DMS153 (cell line): ENCODE measurements around the gene CUX1.

Experiments used
- DNase-seq: peaks from one replicate; lab custom pipeline; 2025; lab: John Stamatoyannopoulos, UW

CUX1 gene

GRCh38 chr7:102248456-102249395, 431.3 kb downstream of the CUX1 start:
- DNase-seq, result no peak

GRCh38 chr7:102251531-102252365, 434.3 kb downstream of the CUX1 start:
- no peak for DNase-seq

GRCh38 chr7:102252366-102252982, 435.0 kb downstream of the CUX1 start:
- no peak for DNase-seq

GRCh38 chr7:102253066-102253972, 435.9 kb downstream of the CUX1 start:
- no peak for DNase-seq

- DNase-seq, result no peak
Observed at GRCh38 chr7:102253973-102254370, 436.5 kb downstream of the CUX1 start.

GRCh38 chr7:102254521-102254920, 437.1 kb downstream of the CUX1 start:
- DNase-seq, result no peak

GRCh38 chr7:102255501-102255900, 438.1 kb downstream of the CUX1 start:
- DNase-seq, result no peak

GRCh38 chr7:102255916-102256315, 438.5 kb downstream of the CUX1 start:
- DNase-seq, result no peak

- DNase-seq, result no peak
Observed at GRCh38 chr7:102258073-102258748, 440.8 kb downstream of the CUX1 start.

- no peak for DNase-seq
Observed at GRCh38 chr7:102258749-102259107, 441.3 kb downstream of the CUX1 start.

GRCh38 chr7:102260856-102261255, 443.4 kb downstream of the CUX1 start:
- no peak for DNase-seq

GRCh38 chr7:102261451-102261850, 444.0 kb downstream of the CUX1 start:
- no peak for DNase-seq

- no peak for DNase-seq
Observed at GRCh38 chr7:102262546-102262945, 445.1 kb downstream of the CUX1 start.

- DNase-seq, result no peak
Observed at GRCh38 chr7:102264367-102264891, 447.0 kb downstream of the CUX1 start.

GRCh38 chr7:102266541-102266940, 449.1 kb downstream of the CUX1 start:
- DNase-seq, result no peak

- no peak for DNase-seq
Observed at GRCh38 chr7:102268635-102269034, 451.2 kb downstream of the CUX1 start.

- DNase-seq, result no peak
Observed at GRCh38 chr7:102270178-102270887, 452.9 kb downstream of the CUX1 start.

- no peak for DNase-seq
Observed at GRCh38 chr7:102271158-102271798, 453.9 kb downstream of the CUX1 start.
